NCI-H2196 (cell line): ENCODE measurements around the gene MYD88.
"Not testable (repeated sequence)": the region's sequence is repeated elsewhere in the genome, so short reads cannot be mapped to it uniquely, and the experiment has no call there.

Source experiments
- DNase-seq: peaks from one replicate; lab custom pipeline; 2025; ENCODE audit not compliant: unreplicated experiment; lab: John Stamatoyannopoulos, UW

The MYD88 gene

DNA sequence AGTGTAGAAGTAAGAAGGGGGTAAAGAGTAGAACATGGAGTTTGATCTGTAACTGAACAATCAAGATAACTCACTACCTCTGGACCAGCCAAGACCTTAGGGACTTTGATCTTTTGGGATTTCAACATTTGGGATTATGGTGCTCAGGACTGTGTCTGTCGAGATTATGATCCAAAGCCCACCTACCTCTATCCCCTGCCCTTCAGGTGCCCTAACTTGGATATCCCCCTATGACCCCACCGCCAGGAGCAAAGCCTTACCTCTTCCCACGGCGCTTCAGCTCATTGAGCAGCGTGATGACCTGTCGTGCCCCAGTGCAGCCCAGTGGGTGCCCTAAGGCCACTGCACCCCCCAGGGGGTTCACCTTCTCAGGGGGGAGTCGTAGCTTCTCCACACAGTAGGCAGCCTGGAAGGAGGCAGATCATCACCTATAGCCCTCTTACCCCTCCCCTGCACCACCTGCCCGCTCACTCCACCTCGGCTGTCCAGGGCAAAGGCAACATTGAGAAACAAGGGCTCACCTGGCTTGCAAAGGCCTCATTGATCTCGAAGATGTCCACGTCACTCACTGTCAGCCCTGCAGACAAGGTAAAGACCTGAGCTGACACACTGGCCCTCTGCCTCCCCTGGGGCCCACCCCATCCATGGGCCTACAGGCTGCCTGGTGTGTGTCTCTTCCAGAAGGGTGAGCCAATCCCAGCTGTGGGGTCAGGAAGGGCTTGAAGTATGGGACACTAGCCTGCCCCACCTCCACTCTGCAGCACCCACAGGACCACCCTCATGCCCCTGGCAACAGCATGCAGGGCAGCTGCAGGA, 12.9 kb upstream of the MYD88 start:
- DNase-seq: no peak

DNA sequence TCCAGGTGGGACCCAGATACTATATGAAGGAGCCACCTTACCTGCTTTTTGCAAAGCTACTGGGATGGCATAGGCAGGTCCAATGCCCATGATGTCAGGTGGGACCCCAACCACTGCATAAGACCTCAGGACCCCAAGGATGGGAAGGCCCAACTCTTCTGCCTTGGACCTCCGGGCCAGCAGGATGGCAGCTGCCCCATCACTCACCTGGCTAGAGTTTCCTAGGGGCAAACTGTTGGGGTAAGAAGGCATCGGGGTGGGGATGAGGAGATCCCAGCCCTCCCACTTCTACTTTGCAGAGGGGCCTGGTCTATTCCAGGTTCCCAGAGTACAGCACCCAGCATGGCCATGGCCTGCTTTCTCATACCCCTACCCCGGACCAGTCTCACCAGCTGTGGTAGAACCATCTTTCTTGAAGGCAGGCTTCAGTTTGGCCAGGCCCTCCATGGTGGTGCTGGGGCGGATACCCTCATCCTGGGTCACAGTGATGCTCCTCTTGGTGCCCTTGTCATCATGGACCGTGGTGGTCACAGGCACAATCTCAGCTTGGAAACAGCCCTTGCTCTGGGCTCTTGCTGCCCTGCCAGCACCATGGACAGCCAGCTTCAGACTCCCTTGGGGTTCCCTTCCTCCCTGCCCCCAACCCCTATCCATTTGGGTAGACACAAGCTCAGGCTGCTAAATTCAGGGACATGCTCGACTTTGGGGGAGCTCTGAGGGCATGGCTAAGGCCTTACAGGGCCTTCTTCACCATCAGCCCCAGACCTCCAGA, 12.2 kb upstream of the MYD88 start:
- DNase-seq: no peak

DNA sequence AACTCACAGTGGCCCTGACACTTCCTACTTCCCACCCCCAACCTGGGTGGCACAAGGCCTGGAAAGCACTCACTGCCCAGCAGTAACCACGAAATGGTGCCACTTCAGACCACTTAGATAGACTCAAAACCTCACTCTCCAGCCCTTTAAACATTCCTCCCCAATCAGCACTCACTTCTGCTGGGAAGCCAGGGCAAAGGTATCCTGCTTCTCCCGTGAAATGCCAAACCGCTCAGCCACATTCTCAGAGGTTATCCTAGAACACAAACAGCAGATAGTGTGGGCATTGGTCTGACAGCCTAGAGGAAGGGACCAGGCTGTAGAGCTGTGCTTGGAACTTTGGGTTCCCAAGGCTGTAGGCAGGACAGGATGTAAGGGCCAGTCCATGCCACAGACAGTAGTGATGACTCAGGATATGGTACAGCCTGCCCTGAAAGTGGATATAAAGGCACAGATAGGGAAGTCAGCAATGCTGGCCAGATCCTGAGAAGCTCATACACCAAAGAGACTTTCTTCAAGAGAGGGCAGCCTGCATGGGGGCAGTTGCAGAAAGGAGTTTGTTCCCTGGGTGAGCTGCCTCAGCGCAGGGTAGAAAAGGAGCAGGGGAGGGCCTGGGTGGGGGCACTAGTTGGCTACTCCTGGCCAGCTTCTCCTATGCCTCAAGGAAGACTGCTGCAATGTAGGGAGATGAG, 10.7 kb upstream of the MYD88 start:
- DNase-seq: no peak

DNA sequence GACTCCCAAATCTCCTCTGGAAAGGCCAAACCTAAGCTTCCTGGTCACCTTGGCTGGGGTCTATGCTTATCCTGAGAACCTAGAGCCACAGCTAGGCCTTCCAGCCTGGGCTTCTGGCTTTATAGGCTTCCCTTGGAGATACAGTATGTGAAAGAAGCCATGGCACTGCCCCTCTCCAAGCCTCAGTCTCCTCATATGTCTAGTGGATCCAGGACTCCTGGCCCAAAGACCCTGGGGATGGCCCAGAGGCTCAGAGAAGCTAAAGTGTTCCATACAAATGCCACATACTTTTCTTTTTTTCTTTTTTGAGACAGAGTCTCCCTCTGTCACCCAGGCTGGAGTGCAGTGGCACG, 10.2 kb upstream of the MYD88 start:
- no peak for DNase-seq

DNA sequence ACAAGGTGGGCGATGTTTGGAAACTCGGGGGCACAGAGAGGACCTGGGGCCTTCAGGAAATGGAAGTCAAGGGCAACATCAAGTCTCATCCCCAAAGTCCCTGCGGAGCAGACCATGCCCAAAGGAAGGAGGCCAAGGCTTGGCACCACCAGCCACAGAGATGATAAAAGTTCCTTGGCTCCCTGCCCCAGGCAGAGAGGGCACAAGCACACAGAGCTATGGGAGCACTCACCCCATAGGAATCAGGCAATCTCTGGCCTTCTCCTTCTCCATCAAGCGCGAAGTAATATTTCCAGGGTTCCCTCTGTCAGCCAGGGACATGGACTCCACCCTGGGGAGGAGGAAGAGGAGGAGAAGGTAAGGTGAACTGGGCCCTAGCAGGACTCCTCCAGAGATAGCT, 9.4 kb upstream of the MYD88 start:
- no peak for DNase-seq

DNA sequence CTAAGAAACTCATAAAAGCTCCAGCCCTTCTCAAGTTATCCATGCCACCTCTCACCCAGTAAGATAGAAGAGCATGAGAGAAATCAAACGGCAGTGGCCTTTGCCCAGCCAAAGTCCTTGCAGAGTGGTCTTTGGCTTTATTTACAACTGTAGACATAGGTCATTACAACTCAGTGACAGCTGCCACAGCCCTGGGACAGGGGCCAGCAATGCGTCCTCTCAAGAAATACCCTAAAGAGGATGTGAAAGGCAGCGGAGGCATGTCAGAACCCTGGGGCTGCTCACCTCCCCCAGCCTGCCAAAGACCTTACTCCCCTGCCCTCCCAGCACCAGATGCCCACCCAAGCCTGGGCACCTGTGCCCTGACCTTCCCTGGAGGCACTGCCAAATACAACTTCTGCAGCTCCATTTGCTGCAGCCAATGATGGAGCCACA, 7.8 kb upstream of the MYD88 start:
- no peak for DNase-seq

DNA sequence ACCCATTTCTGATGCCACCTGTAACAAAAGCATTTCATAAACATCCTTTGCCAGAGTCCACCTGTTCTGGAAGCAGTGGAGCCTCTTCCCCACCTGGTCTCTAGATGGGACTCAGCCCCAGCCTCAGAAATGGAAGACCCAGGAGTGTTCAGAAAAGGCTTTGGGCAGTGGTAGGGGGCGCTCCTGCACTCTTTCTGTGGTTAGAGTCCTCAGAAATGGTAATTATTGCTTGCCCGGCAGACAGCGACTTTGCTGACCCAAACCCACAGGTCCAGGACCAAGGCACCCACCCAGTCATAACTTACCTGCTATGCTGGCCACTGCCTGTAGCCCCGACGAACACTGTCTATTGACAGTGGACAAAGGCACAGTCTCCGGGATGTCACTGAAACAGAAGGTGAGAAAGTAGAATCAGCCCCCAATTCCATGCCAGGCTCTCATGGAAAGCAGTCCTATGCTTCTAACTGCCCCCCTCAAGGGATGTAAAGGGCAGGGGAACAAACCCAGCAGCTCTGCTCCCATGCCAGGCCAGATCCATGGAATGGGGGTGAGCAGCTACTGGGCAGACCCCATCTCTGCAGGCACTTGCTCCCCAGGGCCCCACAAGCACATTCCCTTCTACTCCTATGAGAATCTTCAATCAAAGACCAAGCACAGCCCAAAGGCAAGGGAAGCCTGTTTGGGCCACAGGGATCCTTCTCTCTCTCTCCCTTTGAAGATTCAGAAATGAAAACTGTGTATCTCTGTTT, 6.7 kb upstream of the MYD88 start:
- no peak for DNase-seq

DNA sequence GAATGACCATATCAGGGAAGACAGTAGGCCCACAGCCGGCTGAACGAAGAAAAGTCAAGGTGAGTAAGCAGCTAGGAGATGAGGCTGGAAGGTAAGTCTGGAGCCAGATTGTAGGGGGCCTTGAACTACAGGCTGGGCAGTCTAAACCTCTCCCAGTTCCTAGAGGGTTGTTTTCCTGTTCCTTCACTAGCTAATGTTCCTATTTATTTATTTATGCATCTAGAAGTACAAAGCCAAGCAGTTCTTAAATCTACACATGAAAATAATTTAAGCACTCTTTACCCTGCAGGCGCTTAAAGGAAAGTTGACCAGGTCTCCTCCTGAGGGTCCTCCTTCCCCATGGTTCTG, 5.3 kb upstream of the MYD88 start:
- no peak for DNase-seq

DNA sequence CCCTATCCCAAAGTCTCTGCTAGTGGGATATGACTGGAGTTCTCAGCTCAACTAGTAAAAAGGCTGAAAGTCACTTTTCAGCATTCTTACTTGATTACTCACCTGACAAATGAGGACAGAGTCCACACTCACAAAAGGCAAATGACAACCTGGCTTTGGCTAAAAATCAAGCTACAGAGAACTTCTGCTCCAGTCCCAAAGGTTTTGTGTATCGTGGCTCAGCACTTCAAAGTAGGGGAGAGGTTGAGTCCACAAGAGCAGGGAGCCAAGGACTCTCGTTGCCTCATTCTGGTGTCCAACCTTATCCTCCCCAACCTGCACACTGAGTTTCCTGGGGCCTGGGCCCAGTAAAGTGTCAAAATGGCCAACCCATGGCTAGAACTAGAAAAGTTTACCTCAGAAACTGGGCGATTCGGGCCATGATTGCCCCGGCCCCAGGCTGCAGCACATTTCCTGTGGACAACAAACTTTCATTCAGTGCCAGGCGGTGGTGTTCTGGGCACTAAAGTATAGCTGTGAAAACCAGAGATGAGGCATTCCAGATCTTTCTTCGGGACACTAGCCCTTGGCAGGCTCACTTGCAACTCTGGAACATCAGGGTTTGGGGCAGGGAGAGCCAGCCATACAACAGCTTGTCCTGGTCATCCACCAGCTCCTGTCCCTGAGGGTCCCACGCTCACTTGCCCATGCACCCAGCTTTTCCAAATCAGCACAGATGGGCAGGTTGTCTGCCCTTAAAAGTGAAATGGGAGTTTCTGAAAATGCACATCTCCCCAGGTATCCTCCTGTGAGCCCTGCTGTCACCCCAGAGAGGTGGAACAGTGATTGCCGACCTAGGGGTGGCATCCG, 4.7 kb upstream of the MYD88 start:
- DNase-seq: no peak

DNA sequence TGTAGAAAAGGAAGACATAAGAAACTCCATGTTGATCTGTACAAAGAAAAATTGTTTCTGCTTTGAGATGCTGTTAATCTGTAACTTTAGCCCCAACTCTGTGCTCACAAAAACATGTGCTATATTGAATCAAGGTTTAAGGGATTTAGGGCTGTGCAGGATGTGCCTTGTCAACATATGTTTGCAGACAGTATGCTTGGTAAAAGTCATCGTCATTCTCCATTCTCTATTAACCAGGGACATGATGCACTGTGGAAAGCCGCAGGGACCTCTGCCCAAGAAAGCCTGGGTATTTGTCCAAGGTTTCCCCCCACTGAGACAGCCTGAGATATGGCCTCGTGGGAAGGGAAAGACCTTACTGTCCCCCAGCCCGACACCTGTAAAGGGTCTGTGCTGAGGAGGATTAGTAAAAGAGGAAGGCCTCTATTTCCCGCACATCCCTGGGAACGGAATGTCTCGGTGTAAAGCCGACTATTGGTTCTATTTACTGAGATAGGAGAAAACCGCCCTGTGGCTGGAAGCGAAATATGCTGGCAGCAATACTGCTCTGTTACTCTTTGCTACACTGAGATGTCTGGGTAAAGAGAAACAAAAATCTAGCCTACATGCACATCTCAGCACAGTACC, 3.8 kb upstream of the MYD88 start:
- not testable (repeated sequence) for DNase-seq

DNA sequence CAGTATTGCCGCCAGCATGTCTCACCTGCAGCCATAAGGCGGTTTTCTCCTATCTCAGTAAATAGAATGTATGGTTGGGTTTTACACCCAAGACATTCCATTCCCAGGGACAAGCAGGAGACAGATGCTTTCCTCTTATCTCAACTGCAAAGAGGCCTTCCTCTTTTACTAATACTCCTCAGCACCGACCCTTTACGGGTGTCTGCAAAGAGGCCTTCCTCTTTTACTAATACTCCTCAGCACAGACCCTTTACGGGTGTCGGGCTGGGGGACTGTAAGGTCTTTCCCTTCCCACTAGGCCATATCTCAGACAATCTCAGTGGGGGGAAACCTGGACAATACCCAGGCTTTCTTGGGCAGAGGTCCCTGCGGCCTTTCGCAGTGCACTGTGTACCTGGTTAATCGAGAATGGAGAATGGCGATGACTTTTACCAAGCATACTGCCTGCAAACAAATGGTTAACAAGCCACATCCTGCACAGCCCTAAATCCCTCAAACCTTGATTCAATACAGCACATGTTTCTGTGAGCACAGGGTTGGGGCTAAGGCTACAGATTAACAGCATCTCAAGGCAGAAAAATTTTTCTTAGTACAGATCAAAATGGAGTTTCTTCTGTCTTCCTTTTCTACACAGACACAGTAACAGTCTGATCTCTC, 2.7 kb upstream of the MYD88 start:
- DNase-seq: not testable (repeated sequence)

DNA sequence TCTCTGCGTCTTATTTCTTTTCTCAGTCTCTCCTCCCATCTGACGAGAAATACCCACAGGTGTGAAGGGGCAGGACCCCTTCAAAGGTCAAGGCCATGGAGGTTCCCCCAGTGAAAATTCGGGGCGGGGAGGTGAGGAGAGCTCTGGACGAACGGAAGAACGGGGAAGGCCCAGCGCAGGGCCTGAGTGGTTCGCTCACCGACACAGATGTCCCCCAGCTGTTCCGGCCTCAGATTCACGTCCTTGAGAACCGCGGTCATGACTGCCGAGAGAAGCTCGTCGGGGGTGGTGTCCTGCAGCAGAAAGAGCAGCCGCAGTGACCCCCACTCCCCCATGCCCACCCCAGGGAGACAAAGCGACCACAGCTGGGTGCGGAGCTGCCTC, 2.1 kb upstream of the MYD88 start:
- no peak for DNase-seq

DNA sequence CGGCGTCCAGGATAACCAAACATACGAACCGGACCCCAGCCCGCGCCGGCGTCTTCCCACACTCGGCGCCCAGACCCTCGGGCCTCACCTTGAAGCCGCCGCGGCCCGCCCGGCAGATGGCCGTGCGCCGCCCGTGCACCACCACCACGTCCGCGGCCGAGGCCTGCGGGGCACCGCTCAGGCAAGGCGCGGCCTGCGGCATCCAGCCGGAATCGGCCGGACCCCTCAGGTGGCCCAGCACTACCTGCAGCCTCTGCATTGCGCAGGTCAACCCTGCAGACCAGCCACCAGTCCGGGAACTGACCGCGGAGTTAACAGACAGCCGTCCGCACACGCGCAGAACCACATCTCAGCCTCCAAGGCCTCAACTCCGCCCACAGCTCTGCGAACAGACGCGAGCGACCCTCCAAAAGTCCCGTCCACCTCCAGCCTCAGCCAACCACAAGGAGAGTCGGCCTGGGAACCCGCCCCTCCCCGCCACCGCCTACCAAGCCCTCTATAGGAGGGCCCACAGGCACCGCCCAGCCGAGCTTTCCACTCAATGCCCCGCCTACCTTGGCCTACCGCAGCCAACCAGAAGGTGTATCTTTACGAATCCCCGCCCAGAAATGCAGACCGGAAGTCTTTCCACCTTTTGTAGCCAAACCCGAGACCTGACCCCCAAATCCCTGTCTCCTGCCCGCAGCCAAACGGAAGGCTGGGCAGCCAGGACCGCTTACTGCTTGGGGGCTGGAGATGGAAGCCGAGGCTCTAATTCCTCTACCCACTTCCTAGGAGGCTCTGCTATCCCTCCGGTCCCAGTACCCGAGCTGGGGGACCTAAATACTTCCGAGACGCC, 1.5 kb upstream of the MYD88 start, which contains the start of gene ACAA1:
Gene ACAA1 (minus strand): TSS at position 351 of the 838 bp plus-strand sequence. CDS start 92 bp downstream, at position 259.
- DNase-seq: peak; percentile 88

DNA sequence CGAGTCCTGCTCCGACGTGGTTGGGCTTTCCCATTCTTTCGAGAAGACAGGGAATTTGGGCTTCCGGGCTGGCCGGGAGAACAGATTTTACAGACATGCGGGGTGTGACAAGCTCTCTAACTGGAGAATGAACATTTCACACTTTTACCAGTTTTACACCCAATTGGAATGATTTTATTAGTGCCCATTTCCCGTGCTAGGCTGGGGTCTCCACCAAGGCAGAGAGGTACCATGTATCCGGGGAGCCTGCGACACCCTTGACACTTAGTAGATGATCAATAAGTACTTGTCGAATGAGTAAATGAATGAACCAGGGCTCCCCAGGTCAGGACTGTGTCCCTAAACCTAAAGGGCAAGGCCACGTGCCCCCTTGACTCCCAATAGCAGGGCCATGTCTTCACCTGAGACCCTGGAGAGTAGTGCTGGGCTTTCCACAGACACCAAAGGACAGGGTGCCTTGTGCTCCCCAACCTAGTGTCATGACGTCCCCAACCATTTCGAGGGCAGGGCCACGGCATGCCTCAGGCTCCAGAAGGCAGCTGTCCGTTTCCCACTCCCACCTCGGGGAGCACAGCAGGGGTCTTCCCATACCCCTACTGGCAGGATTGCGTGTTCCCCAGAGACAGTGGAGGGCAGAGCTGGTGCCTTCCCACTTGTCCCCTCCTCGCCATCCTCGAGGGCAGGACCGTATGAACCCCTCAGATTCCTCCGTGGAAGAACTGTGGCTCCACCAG, 679 bp upstream of the MYD88 start:
- no peak for DNase-seq

DNA sequence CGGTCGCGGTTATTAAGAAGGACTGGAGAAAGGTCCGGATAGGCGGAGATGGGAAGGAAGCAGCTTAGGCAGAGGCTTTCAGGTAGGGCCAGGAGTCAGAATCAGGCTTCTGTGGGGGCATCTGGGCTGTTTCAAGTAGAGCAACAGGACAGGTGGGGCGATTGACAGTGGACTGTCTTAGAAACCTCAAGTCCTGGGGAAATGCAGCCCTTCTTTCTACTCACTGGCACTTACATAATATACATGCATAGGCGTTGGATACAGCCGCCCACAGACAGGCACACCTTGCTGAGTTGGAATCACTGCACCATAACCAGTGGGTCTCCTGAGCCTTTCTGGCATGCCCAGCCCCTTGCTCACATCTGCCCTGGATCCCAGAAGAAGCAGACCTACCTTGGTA, 730 bp downstream of the MYD88 start:
- no peak for DNase-seq

DNA sequence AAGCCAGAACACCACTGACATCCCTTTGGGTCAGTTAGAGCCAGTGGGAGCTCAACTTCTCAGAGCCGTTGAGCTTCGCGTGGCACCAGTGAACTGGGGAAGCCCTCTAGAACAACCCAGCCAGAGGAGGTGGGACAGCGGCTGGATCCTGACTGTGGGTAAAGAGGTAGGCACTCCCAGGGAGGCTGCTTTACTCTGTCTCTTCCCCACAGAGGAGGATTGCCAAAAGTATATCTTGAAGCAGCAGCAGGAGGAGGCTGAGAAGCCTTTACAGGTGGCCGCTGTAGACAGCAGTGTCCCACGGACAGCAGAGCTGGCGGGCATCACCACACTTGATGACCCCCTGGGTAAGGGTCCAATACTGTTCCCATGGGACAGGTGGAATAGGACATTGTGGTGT, 1.2 kb downstream of the MYD88 start:
- DNase-seq: no peak

DNA sequence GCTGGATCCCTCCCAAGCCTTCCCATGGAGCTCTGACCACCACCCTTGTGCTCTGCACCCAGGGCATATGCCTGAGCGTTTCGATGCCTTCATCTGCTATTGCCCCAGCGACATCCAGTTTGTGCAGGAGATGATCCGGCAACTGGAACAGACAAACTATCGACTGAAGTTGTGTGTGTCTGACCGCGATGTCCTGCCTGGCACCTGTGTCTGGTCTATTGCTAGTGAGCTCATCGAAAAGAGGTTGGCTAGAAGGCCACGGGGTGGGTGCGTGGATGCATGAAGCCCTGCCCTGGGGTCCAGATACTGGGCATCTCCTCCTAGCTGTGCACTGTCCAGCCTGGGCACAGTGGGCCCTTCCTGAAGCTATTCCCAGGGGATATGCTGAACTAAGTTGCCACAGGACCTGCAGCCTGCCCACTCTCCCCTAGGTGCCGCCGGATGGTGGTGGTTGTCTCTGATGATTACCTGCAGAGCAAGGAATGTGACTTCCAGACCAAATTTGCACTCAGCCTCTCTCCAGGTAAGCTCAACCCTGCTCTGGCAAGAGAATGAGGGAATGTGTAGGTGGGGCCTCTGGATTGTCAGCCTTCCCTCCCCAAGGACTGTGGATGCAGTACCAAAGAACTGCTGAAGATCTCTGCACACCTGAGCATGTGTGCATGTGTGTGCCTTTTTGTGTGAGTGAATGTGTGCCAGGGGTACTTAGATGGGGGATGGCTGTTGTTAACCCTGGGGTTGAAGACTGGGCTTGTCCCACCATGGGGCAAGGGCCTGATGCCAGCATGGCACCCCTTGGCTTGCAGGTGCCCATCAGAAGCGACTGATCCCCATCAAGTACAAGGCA, 2.1 kb downstream of the MYD88 start:
- no peak for DNase-seq
